GM12872 (cell line): ENCODE data around the gene CHPF2.

ENCODE experiments used
- TF ChIP-seq, protein P1 (sequence below): IDR thresholded peaks from 3 replicates; pipeline ENCODE4 v1.5.1; 2011; ENCODE audit warnings: low read depth, mild to moderate bottlenecking, low read length, moderate library complexity; ENCODE audit not compliant: insufficient read depth

Gene CHPF2

DNA sequence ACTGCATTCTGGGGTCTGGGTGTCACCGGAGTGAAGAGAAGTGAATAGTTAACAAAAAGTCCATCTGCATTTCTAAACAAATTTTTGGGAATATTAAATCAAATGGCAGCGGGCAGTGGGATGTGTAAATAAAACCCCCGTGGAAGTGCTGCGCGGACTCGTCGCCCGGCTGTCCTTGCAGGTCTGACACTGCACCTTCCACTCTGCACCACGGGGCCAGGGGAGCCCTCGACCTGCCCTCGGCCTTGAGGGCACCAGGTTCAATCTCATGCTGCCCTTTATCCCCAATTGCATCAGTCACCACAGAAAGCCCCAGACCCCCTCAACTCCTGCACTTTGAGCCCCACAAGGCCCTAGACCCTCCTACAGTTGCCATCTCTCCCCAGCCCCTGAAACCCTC, 22.6 kb downstream of the CHPF2 start:
- TF ChIP-seq, protein P1, sequence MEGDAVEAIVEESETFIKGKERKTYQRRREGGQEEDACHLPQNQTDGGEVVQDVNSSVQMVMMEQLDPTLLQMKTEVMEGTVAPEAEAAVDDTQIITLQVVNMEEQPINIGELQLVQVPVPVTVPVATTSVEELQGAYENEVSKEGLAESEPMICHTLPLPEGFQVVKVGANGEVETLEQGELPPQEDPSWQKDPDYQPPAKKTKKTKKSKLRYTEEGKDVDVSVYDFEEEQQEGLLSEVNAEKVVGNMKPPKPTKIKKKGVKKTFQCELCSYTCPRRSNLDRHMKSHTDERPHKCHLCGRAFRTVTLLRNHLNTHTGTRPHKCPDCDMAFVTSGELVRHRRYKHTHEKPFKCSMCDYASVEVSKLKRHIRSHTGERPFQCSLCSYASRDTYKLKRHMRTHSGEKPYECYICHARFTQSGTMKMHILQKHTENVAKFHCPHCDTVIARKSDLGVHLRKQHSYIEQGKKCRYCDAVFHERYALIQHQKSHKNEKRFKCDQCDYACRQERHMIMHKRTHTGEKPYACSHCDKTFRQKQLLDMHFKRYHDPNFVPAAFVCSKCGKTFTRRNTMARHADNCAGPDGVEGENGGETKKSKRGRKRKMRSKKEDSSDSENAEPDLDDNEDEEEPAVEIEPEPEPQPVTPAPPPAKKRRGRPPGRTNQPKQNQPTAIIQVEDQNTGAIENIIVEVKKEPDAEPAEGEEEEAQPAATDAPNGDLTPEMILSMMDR: no peak

DNA sequence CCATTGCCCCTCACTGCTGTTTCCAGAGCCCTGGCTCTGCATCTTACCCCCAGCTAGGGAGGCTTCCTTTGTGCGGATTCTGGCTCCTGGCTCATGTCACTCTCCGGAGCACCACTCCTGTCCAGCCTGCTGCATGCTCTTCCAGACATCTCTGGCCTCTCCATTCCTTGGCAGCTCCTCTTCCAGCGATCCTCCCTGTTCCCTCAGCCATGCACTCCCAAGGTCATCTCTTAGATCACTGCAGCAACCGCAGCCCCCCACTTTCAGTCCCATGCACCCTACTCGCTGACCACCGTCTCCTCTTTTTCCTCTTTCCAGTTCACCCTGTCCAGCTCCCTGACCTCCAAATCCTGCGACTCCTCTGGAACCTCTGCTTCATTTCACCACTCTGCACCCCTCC, 23.1 kb downstream of the CHPF2 start:
- TF ChIP-seq, protein P1: no peak

DNA sequence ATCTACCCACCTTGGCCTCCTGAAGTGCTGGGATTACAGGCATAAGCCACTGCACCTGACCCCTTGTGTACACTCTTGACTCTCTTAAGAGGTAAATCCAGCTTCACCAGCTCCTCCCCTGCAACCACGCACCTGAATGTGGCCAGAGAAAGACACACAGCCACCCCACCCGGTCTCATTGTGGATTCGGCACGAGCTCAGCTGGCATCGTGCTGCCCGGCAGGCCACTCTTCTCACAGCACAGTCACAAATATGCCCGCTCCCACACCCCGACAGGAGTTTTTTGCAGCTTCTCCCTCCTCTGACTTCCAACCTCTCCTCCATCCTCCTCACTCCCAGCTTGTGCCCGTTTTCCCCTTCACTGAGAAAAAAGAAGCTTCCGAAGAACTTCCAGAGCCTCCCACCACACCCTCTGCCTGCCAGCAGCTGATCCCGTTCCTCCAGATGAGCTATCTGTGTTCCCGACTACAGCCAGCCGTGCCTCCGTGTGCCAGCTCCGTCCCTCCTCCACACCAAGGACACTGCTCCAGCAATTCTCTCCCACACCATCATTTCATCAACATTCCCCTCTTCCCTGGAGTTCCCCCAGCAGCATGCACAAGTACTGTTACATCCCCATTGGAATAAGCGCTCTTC, 24.2 kb downstream of the CHPF2 start:
- TF ChIP-seq, protein P1: no peak

DNA sequence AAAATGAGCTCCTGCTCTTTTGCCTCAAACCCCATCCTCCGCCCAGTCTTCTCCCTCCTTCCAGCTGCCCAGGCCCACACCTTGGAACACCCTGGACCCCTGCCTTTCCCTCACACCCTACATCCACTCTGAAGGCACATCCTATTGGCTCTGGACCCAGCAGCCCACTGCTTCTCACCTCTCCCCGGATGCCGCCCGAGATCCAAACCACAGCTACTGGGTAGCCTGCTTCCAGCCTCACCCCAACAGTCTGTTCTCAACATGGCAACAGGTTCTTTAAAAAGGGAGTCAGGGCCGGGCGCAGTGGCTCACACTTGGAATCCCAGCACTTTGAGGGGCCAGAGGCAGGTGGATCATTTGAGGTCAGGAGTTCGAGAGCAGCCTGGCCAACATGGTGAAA, 25.7 kb downstream of the CHPF2 start:
- TF ChIP-seq, protein P1: no peak

DNA sequence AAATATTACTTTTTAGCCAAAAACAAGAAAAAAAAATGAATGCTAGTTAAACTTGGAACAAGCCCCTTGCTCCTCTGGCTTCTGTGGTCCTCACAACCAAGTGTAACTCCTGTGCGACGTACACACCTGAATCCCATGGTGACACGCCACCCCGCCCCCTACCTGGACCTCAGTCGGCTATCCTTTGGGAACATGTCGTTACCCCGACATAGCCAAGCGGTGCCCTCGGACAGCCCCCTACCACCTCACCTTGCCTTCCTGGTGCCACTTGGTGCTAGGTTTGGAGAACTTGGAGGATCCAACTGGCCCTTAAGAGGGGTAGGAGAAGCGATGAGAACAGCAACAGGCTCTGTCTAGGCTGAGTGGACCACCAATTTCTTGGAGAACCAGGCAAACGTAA, 28.2 kb downstream of the CHPF2 start:
- TF ChIP-seq, protein P1: no peak

DNA sequence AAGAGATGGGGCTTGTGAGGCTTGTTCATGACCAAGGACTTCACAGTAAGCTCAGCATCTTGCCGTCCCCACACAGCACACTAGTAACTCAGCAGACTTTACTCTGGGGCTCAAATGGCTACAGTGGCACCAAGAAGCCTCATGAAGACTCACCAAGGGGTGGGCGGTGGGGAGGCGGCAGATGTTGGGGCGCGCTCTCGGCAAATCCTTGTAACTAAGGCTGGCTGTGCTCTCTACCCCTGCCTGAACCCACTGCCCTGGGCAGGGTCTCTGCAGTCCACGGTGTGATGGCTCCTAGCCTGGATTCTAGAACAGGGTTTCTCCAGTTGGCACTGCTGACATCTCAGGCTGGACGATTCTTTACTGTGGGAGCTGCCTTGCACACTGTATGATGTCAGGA, 28.6 kb downstream of the CHPF2 start:
- TF ChIP-seq, protein P1: no peak

DNA sequence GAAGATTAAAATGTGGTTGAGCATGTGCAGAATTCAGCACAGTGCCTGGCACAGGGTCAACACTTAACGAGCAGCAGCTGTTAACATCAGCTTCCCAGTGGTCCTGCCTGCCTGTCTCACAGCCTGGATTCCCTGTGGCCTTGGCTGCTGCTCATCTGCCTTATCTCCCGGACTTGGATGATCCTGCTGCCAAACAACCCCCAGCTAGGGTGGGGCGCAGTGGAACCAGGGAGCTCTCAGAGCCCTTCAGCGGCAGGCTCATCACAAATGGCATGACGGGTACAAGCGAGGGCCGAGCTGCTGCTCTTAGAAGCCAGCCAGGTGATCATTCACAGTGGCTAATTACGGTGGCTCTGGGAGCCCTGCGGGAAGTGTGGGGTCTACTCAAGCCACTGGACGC, 29.2 kb downstream of the CHPF2 start:
- TF ChIP-seq, protein P1: no peak
